ENCODE measurements around the gene U2SURP. TPM values are rescaled to one million over a fixed set of nuclear protein-coding genes. Genes with fewer than 3 reads are reported as not detected.

U2SURP gene
- total RNA-seq, 1 donor from 2014 or later, result 40.8 TPM

DNA sequence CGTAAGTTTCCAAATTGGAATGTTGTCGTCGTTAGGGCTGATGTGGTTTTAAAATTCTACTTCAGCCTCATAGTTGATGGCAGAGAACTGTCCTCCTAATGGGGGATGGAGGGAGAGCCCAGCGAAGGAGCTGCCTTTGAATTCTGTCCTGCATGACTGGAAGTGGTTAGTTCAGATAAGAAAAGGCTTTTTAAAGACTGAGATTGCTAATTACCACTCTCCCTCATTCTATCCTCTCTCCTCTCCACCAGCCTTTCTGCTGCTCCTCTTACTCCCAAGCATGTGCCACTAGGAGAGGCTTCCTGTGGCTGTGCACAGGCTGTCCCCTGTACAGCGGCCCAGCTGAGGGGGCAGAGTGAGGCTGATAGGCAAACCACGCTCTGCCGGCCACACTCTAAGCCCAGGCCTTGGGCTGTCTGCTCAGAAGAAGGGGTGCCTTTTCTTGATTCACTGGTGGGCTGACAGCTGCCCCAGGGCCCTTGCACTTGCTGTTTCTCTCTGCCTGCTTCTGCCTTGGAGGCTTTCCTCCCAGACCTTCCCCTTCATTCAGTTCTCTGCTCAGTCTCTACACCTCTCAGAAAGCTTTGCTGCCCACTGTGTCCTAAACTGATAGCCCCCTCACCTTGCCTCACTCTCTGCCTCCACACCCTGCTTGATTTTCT, 29.1 kb upstream of the U2SURP start:
- Histone ChIP-seq H3K4me3 (ENCODE audit: low read depth, low read length) (no peak overlapping the region), H3K27me3 (ENCODE audit: control insufficient read depth, insufficient read depth, low read length) (peaks cover 2% of the 10 kb centered on the region), H3K36me3 (ENCODE audit: control insufficient read depth, insufficient read depth, low read length) (no peaks in the 10 kb centered on the region)
- TF ChIP-seq CTCF (IDR thresholded peaks at IDR 0.05; ENCODE audit: insufficient read depth, low read length, severe bottlenecking), result no peak
- FAIRE-seq (no peak), DNase-seq (ENCODE audit: low read depth) (no peak)

DNA sequence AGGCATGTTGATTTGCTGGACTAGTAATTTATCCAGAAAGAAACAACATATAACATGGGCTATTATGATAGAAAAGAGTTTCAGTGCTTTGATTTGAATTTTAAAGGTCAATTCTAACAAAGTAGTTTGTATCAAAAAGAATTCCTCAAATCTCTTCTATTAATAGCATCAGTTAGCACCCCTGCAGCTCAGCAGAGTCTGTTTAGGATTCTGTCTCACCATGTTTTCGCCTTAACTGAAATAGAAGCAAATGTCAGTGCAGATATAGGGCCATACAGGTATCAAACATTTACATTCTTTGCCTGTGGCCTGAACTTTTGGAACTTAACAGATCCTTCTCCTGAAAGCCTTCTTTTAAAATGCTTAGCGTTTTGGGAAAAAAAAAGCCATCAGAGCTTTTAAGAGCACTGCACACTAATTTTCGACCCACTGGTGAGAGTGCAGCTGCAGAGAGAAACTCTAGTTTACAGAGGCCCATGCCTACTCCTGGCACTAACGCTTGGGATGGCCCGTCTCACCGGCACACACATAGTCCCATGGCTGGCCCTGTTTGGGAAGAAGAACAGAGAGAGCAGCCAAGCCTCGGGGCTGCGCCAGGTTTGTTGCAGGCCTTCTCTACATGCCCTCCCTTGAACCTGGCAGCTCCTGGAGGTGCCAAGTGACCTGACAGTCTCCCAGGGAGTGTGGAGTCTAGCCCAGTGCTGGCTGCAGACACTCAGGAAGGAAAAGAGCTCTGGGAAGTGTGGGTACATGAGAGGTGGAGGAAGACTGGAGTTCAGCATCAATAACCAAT, 28.0 kb upstream of the U2SURP start:
- Histone ChIP-seq H3K36me3 (ENCODE audit: control insufficient read depth, insufficient read depth, low read length) (no peaks in the 10 kb centered on the region), H3K4me3 (ENCODE audit: low read depth, low read length) (no peak overlapping the region), H3K27me3 (ENCODE audit: control insufficient read depth, insufficient read depth, low read length) (peaks cover 2% of the 10 kb centered on the region)
- FAIRE-seq (no peak), DNase-seq (ENCODE audit: low read depth) (no peak)
- TF ChIP-seq CTCF (IDR thresholded peaks at IDR 0.05; ENCODE audit: insufficient read depth, low read length, severe bottlenecking), result no peak

- no peak for FAIRE-seq
Observed at GRCh38 chr3:142975316-142975995, 25.9 kb upstream of the U2SURP start.

DNA sequence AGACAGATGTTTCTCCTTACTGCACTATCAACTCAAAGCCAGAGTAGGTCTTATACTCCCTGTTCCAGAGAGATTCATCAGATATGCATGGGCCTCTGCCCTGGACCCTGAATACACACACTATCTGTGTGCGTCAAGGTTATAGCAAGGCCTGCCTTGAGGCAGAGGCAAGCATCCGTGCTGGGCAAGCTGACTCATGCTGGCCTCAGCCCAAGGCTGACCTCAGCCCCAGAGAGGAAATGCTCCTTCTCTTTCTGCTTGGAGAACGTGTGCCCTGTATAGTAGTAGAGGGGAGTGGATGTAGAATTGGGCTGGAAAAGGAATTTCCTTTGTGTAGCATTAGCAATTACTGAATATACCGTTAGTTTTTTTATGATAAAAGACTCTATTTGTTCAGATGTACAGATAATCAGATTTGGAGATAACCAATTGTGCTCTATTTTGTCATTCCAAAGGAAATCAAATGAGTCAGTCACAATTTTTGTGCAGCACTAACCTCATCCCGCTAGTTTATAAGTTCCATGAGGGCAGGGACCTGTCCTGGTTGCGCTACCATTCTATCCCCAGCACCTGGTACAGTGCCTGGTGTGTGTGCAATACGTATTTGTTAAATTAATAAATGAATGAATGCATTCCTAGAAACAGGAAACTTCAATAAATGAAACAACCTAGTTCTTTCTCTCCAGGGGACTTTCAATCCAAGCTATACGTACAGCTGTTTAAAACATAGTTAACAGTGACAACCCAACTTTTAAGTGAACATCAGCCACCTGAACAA, 24.6 kb upstream of the U2SURP start:
- TF ChIP-seq CTCF (IDR thresholded peaks at IDR 0.05; ENCODE audit: insufficient read depth, low read length, severe bottlenecking), result no peak
- DNase-seq (ENCODE audit: low read depth) (peak; percentile 93), FAIRE-seq (peak; percentile 73)
- Histone ChIP-seq H3K36me3 (ENCODE audit: control insufficient read depth, insufficient read depth, low read length) (no peaks in the 10 kb centered on the region), H3K27me3 (ENCODE audit: control insufficient read depth, insufficient read depth, low read length) (no peaks in the 10 kb centered on the region), H3K4me3 (ENCODE audit: low read depth, low read length) (no peak overlapping the region)

More at GRCh38 chr3:142975316-142975995, 25.9 kb upstream of the U2SURP start:
- peaks cover 2% of the 10 kb centered on the region for H3K27me3 ChIP-seq (ENCODE audit: control insufficient read depth, insufficient read depth, low read length)
- DNase-seq (ENCODE audit: low read depth), result no peak
- H3K36me3 ChIP-seq (ENCODE audit: control insufficient read depth, insufficient read depth, low read length), result no peaks in the 10 kb centered on the region
- peak; percentile 30 for TF ChIP-seq CTCF (IDR thresholded peaks at IDR 0.05; ENCODE audit: insufficient read depth, low read length, severe bottlenecking)
- no peak overlapping the region for H3K4me3 ChIP-seq (ENCODE audit: low read depth, low read length)

GRCh38 chr3:142977399-142977728, 24.0 kb upstream of the U2SURP start:
- DNase-seq (ENCODE audit: low read depth) (peak; percentile 30), FAIRE-seq (no peak)
- Histone ChIP-seq H3K4me3 (ENCODE audit: low read depth, low read length) (no peak overlapping the region), H3K27me3 (ENCODE audit: control insufficient read depth, insufficient read depth, low read length) (no peaks in the 10 kb centered on the region), H3K36me3 (ENCODE audit: control insufficient read depth, insufficient read depth, low read length) (no peaks in the 10 kb centered on the region)
- no peak for TF ChIP-seq CTCF (IDR thresholded peaks at IDR 0.05; ENCODE audit: insufficient read depth, low read length, severe bottlenecking)
